Measurements from ENCODE around the gene MYT1.

DNA sequence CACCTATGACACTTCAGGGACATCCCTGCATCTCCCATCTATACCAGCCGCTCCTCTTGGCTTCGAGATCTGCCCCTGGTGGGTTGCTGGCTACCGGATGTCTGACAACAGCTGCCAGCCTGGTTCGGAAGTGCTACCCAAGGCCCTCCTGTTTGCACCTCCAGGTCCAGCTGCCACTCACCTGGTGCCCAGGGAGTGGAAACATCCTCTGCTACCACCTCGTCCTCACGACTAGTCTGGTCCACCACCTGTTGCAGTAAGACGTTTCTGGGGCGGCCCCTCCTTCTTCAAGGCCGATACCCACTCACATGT lies 83.0 kb downstream of the MYT1 start:
- TF ChIP-seq, protein P1, sequence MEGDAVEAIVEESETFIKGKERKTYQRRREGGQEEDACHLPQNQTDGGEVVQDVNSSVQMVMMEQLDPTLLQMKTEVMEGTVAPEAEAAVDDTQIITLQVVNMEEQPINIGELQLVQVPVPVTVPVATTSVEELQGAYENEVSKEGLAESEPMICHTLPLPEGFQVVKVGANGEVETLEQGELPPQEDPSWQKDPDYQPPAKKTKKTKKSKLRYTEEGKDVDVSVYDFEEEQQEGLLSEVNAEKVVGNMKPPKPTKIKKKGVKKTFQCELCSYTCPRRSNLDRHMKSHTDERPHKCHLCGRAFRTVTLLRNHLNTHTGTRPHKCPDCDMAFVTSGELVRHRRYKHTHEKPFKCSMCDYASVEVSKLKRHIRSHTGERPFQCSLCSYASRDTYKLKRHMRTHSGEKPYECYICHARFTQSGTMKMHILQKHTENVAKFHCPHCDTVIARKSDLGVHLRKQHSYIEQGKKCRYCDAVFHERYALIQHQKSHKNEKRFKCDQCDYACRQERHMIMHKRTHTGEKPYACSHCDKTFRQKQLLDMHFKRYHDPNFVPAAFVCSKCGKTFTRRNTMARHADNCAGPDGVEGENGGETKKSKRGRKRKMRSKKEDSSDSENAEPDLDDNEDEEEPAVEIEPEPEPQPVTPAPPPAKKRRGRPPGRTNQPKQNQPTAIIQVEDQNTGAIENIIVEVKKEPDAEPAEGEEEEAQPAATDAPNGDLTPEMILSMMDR (IDR thresholded peaks at IDR 0.05), result no peak
- TF ChIP-seq ZFX (IDR thresholded peaks at IDR 0.05; ENCODE audit: borderline replicate concordance), result no peak

Measured in 22Rv1 (cell line).